Neutrophil (primary cell): ENCODE measurements around the gene SPTBN1.

Source experiments
- H3K27ac ChIP-seq: fragments of 200-600 bp; sonication (generic); 2 replicates; pipeline ENCODE4 v1.5.1; 2016; ENCODE audit warnings: mild to moderate bottlenecking, moderate library complexity
- H3K27me3 ChIP-seq: fragments of 200-600 bp; sonication (generic); 2 replicates; pipeline ENCODE4 v1.6.0; 2016; ENCODE audit warnings: mild to moderate bottlenecking
- H3K36me3 ChIP-seq: fragments of 200-600 bp; sonication (generic); 2 replicates; pipeline ENCODE4 v1.5.1; 2017
- H3K4me1 ChIP-seq, 2 experiments: fragments of 200-600 bp in 1 of 2; sonication (generic) in 1 of 2; 1 replicate in 1 of 2; 2 replicates in 1 of 2; pipeline versions ENCODE4 v1.5.1 to v1.6.1; 2013 to 2016; ENCODE audit warnings: low read depth in 1 of 2, low read length in 1 of 2, mild to moderate bottlenecking in 1 of 2, moderate library complexity in 1 of 2; ENCODE audit not compliant: control insufficient read depth in 1 of 2, insufficient read depth in 1 of 2
- H3K4me3 ChIP-seq, 2 experiments: fragments of 200-600 bp in 1 of 2; sonication (generic) in 1 of 2; 1 replicate in 1 of 2; 2 replicates in 1 of 2; pipeline ENCODE4 v1.5.1; 2013 to 2016; ENCODE audit warnings: low read depth in 1 of 2, low read length in 1 of 2, mild to moderate bottlenecking in 1 of 2, moderate library complexity in 1 of 2
- H3K9me3 ChIP-seq: fragments of 200-600 bp; sonication (generic); 2 replicates; pipeline ENCODE4 v1.5.1; 2016
- TF ChIP-seq, protein P1 (sequence below): fragments of 200-600 bp; sonication (generic); IDR thresholded peaks from 2 replicates; pipeline ENCODE4 v1.5.1; 2016; ENCODE audit warnings: antibody characterized with exemption

The SPTBN1 gene

DNA sequence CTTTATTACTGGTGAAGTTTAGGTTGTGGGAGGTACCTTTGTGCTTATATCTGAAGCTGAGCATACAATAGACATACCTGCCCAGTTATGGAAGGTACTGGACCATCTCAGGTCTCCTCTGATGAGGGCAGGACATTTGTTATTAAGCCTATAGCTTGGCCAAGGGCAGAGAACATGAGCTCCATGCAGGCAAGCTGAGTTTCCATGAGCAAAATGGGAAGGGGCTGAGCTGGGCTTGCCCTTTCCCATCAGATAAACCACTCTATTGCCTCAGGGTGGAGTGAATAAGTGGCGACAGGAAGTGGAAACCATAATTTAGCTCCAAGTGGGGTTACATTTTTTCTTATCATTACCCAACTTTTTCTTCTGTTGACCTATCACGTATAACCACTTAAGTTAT is 227.5 kb downstream of the SPTBN1 start:
- Histone ChIP-seq H3K36me3 (no peaks in the 10 kb centered on the region), H3K4me1 (peaks cover 8 to 15% of the 10 kb centered on the region in 2 experiments), H3K9me3 (no peaks in the 10 kb centered on the region), H3K27me3 (no peaks in the 10 kb centered on the region), H3K27ac (no peak overlapping the region), H3K4me3 (no peak overlapping the region)
- TF ChIP-seq, protein P1, sequence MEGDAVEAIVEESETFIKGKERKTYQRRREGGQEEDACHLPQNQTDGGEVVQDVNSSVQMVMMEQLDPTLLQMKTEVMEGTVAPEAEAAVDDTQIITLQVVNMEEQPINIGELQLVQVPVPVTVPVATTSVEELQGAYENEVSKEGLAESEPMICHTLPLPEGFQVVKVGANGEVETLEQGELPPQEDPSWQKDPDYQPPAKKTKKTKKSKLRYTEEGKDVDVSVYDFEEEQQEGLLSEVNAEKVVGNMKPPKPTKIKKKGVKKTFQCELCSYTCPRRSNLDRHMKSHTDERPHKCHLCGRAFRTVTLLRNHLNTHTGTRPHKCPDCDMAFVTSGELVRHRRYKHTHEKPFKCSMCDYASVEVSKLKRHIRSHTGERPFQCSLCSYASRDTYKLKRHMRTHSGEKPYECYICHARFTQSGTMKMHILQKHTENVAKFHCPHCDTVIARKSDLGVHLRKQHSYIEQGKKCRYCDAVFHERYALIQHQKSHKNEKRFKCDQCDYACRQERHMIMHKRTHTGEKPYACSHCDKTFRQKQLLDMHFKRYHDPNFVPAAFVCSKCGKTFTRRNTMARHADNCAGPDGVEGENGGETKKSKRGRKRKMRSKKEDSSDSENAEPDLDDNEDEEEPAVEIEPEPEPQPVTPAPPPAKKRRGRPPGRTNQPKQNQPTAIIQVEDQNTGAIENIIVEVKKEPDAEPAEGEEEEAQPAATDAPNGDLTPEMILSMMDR, result no peak

DNA sequence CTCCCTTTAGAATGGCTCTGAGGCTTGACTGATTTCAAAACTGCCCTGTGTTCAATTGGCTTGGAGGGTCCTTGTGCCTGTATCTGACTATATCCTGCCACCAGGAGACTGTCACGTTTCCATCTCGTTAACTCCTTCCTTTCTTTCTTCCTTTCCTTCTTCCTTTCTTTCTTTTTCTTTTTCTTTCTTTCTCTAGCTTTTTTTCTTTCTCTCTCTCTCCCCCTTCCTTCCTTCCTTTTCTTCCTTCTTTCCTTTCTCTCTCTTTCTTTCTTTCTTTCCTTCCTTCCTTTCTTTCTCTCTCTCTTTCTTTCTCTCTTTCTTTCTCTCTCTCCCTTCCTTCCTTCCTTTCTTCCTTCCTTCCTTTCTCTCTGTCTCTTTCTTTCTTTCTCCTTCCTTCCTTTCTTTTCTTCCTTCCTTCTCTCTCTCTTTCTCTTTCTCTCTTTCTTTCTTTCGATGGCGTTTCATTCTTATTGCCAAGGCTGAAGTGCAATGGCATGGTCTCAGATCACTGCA is 229.2 kb downstream of the SPTBN1 start:
- Histone ChIP-seq H3K27ac (no peak overlapping the region), H3K9me3 (no peaks in the 10 kb centered on the region), H3K27me3 (no peaks in the 10 kb centered on the region), H3K4me3 (no peak overlapping the region), H3K36me3 (no peaks in the 10 kb centered on the region), H3K4me1 (peaks cover 8 to 15% of the 10 kb centered on the region in 2 experiments)
- TF ChIP-seq, protein P1, result no peak

DNA sequence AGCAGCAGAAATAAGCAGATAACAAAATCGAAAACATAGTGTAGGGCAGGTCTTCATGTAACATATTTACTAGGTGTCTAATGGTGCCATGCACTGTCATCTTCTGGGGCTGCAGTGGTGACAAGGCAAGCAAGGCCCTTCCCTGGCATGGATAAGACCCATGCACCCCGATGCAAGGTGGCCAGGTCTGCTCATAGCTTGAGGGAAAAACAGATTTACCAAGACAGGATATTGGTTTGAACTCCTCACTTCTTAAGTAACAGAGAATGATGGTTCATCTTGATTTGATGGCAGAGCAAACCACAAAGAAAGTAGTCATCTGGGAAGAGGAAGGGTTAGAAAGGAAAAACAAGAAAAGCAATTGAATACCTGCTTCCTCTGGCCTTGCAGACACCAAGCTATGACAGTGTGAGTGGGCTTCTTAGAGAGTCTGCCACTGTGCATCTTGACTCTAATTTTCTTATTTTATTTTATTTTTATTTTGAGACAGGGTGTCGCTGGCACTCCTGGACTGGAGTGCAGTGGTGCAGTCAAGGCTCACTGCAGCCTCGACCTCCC is 231.5 kb downstream of the SPTBN1 start:
- H3K27ac ChIP-seq, result no peak overlapping the region
- peaks cover 0 to 3% of the 10 kb centered on the region in 2 experiments for H3K4me1 ChIP-seq
- H3K27me3 ChIP-seq, result no peaks in the 10 kb centered on the region
- H3K4me3 ChIP-seq, result no peak overlapping the region
- no peaks in the 10 kb centered on the region for H3K36me3 ChIP-seq
- H3K9me3 ChIP-seq, result no peaks in the 10 kb centered on the region
- TF ChIP-seq, protein P1, result no peak

DNA sequence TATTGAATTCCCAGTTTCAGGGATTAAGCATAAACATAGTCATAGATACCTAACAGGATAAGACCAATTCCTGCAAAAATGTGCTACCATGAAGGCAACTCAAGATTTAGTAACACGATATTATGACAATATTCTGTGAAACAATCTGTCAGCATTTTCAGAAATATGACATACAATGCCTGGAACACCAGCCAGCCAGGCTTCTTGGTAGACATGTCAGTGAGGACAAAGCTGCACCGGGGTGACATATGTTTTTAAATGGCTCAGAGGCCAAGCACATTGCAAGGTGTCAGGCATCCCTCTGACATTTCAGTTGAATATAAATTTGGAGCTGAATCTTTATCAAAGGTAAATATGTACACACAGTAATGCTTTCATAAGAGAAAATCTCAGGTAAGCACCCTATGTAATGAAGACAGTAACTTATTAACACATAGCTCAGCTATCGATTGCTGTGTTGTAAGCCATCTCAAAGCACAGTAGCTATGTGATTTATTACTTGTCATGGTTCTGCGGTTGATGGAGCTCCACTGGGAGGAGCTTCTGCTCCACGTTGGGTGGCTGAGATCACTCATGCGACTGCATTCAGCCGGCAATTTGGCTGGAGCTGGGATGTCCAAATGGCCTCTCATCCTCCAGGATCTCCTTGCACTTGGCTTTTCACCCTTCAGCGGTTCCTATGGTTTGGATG is 235.5 kb downstream of the SPTBN1 start:
- Histone ChIP-seq H3K36me3 (no peaks in the 10 kb centered on the region), H3K9me3 (no peaks in the 10 kb centered on the region), H3K27me3 (no peaks in the 10 kb centered on the region), H3K4me3 (no peak overlapping the region), H3K27ac (no peak overlapping the region), H3K4me1 (no peaks in the 10 kb centered on the region)
- TF ChIP-seq, protein P1, result no peak

DNA sequence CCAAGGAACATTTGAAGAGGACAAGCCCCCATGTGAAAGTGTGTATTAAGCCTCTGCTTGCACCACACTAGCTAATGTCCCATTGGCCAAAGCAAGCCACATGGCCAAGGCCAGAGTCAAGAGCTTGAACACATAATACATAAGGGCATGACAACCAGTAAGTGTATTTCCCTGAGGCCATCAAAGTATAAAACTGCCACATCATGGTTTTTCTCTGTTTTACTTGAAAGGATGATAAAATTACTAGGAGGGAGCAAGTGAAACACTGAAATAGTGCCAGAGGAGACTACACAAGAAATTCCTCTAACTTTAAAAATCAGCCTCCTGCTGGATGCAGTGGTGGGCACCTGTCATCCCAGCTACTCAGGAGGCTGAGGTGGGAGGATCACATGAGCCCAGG is 236.4 kb downstream of the SPTBN1 start:
- Histone ChIP-seq H3K27me3 (no peaks in the 10 kb centered on the region), H3K27ac (no peak overlapping the region), H3K36me3 (no peaks in the 10 kb centered on the region), H3K4me3 (no peak overlapping the region), H3K4me1 (no peaks in the 10 kb centered on the region), H3K9me3 (no peaks in the 10 kb centered on the region)
- TF ChIP-seq, protein P1, result no peak
